Erythroblast (primary cell): ENCODE results near the gene KRT31.

Source experiments
- GATA1 ChIP-seq: IDR thresholded peaks from 2 replicates; pipeline ENCODE4 v1.6.1; 2011; ENCODE audit warnings: low read depth, mild to moderate bottlenecking, control low read depth, low read length, moderate library complexity
- POLR2A ChIP-seq: IDR thresholded peaks from 2 replicates; pipeline ENCODE4 v1.6.1; 2011; ENCODE audit warnings: mild to moderate bottlenecking, low read length

DNA sequence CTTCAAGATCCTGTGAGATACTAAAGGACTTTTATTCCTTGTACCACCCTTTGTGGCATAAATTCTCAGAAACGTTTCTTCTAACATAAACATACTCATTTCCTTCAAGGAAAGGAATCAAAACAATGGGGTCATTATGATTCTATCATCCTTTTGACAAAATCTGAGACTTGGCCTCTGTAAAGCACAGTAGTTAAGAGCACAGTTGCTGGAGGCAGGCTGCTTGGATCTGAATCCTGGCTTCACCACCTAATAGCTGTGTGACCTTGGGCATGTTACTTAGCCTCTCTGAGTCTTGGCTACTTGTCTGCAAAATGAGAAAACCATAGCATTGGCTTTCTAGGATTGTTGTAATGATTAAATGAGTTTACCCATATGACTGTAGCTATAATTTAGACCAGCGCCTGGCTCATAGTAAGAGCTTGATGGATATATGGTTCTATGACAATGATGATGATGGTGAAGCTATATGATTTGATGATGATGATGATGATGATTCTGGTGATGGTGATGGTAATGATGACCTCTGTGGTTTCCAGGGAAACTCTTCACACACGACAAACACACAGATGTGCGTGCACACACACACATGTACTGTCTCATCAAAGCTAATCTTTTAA lies 6.1 kb upstream of the KRT31 start:
- TF ChIP-seq POLR2A (no peak), GATA1 (no peak)
